GM18526 (cell line): ENCODE results near the gene PARD3.

Experiments
- POLR2A ChIP-seq: IDR thresholded peaks from 3 replicates; pipeline ENCODE4 v1.6.1; 2011; ENCODE audit not compliant: insufficient read length; ENCODE audit errors: extremely low read depth

PARD3 gene

DNA sequence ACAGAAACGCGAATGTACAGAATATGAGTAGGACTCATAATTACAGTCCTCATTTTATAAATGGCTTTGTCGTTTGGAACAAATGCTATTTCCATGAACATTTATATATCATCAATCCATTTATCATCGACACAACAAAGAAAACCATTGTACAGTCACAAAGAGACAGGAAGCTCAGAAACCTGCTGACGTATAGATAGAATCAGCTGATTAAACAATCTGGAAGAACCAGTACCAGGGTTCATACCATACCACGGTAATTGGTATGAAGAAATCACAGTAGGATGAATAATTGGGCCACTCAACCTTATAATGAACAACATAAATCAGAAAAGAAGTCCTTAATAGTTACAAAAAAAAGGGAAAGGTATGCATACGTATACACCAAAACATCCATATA, 295.0 kb downstream of the PARD3 start:
- no peak for TF ChIP-seq POLR2A

DNA sequence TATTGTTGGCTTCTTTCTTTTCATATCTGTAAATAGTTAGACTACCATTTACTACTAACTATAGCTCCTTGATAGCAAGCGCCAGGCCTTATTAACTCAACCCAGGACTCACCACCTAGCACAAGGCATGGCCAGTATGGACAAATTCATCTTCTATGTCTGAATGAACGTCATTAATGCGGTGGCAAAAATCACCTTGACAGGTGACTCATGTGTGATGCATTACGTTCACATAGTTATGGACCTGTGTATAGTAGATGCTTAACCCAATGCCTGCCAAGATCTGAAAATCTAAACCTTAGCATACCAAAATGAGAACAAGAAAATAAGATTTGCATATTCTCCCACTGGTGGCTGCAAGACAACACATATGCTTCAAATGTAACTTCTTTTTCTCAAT, 300.8 kb downstream of the PARD3 start:
- TF ChIP-seq POLR2A = no peak

DNA sequence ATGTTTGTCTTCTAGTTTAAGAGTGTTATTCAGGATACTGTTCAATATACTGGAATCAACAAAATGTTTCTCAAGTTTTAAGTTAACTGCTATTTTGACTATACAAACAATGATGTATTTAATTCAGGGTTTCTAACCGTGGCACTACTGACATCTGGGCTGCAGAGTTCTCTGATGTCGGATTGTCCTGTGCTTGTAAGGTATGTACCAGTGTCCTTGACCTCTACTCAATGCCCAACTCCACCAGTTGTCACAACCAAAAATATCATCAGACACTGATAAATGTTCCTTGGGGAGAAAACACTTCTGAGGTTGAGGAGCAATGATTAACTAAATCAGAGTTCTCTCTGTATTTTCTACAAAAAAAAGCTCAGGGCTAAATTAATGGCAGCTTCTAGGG, 301.5 kb downstream of the PARD3 start:
- no peak for TF ChIP-seq POLR2A

- TF ChIP-seq POLR2A = no peak
Observed at GRCh38 chr10:34507217-34507616, 307.9 kb downstream of the PARD3 start.

GRCh38 chr10:34506786-34507185, 308.3 kb downstream of the PARD3 start:
- TF ChIP-seq POLR2A = no peak

DNA sequence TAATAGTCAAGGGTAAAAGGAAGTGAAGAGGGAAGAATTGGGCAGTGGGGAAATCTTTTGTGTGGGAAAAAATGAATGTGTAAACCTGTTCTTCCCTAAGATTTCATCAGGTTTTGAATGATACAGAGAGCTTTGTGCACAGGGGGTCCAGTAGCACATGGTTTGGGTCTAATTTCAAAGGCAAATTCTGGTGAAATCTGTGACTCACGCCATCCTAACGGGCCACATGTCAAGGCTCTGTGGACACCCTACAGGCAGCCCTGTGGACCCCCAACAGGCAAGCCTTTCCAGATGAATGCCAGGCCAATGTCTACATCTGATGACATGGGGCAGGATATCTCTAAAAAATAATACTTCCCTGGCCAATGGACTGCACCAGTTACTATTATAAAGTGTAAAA, 309.8 kb downstream of the PARD3 start:
- TF ChIP-seq POLR2A = no peak

GRCh38 chr10:34504534-34504933, 310.6 kb downstream of the PARD3 start:
- TF ChIP-seq POLR2A = no peak

GRCh38 chr10:34503704-34504103, 311.4 kb downstream of the PARD3 start:
- TF ChIP-seq POLR2A = no peak

GRCh38 chr10:34499612-34500279, 315.4 kb downstream of the PARD3 start:
- no peak for TF ChIP-seq POLR2A

DNA sequence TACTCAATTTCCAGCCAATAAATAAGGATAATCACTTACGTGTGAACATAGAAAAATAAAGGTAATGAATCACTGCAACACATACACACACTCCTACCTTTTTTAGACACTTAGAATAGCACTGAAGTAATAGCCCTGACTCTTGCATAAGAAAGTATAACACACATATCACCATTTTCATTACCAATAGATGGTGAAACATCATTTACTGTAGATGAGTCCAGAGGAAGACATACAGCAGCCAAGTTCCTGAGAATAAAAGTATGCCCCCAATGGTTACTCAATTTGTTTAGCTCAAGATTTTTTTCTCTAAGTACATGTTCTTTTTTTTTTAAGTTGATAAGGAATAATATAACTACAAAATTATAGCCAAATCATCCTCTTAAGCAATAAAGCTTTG, 316.3 kb downstream of the PARD3 start:
- no peak for TF ChIP-seq POLR2A

DNA sequence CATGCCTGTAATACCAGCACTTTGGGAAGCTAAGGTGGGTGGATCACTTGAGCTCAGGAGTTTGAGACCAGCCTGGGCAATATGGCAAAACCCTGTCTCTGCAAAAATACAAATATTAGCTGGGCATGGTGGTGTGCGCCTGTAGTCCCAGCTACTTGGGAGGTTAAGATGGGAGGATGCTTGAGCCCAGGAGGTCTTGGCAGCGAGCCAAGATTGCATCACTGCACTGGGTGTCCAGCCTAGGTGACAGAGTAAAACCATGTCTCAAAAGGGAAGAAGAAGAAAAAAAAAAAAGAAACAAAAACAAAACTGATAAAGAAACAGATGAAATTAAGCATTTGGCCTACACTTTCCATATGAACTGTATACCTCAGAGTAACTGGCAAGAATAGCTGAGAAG, 319.2 kb downstream of the PARD3 start:
- TF ChIP-seq POLR2A = no peak

DNA sequence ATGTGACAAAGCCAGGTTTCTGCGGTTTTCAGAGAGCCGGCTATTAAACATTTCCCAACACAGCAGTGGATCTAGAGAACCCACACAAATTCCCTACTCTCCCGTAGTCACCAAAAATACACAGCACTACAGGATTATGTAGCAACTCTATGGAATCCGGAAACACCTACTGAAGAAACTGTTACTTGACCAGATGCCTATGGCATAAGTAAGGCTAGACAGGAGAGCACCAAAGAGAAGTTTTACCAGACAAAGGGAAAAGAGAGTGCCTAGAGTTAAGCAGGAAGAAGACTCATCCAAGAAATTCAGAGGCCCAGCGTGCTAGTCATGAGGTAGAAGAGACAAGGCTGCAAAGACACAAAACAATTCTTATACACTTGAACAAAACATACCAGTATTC, 321.1 kb downstream of the PARD3 start:
- no peak for TF ChIP-seq POLR2A

- no peak for TF ChIP-seq POLR2A
Observed at GRCh38 chr10:34492081-34492480, 323.0 kb downstream of the PARD3 start.

GRCh38 chr10:34491678-34492077, 323.4 kb downstream of the PARD3 start:
- TF ChIP-seq POLR2A = no peak

DNA sequence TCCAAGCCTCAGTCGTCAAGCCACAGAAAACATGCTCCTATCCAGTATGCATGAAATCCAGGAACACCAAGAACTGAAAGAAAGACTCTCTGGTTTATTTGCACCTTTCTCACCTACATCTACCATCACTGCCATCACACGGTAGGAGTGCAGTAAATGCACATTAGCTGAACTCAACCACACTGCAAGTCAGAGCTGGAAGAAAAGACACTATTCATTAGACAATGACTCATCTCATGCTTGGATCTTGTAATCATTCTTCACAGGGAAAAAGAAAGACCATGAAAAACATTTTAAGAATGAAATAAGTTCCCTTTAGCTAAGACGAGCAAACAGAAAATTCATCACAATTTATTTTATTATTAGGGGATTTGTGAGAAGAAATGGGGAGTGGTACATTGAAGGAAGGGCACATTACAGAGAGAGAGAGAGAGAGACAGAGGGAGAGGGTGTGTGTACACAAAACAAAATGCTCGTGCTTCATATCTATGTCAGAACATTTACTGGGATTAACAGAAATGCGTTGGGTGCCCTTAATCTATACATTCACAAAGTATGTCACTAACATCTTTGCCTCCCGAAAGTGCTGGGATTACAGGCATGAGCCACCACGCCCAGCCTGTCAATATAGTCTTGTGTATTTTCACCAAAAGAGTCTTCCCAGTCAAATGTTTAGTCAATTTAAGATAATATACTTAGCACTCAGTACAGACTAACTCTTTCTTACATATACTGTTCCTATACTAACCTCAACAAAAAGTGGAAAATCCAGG, 324.9 kb downstream of the PARD3 start:
- no peak for TF ChIP-seq POLR2A

DNA sequence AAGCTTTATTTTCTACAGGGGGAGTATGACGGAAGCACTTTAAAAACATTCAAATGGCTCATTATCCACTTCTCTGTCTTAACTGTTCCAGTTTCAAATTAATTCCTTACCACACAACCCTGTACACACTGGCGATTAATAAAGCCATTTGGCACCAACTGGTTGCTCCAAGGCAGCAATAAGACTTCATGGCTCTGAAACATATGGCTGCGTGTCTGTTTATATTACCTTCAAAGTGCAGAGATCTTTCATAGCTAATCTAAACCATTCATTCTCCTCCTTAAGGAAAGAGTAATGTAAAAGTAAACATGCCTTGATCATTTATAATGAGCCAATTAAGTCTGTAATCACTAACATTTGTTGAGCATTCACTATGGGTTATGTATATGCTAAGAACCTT, 325.7 kb downstream of the PARD3 start:
- TF ChIP-seq POLR2A = no peak
